Measurements from ENCODE around the gene ST14. TPM values are rescaled to one million over a fixed set of nuclear protein-coding genes. Genes with fewer than 3 reads are reported as not detected.

Gene ST14
- total RNA-seq, 4 donors from 2014 or later: 1.2 to 3.4 (median 2.6) TPM

DNA sequence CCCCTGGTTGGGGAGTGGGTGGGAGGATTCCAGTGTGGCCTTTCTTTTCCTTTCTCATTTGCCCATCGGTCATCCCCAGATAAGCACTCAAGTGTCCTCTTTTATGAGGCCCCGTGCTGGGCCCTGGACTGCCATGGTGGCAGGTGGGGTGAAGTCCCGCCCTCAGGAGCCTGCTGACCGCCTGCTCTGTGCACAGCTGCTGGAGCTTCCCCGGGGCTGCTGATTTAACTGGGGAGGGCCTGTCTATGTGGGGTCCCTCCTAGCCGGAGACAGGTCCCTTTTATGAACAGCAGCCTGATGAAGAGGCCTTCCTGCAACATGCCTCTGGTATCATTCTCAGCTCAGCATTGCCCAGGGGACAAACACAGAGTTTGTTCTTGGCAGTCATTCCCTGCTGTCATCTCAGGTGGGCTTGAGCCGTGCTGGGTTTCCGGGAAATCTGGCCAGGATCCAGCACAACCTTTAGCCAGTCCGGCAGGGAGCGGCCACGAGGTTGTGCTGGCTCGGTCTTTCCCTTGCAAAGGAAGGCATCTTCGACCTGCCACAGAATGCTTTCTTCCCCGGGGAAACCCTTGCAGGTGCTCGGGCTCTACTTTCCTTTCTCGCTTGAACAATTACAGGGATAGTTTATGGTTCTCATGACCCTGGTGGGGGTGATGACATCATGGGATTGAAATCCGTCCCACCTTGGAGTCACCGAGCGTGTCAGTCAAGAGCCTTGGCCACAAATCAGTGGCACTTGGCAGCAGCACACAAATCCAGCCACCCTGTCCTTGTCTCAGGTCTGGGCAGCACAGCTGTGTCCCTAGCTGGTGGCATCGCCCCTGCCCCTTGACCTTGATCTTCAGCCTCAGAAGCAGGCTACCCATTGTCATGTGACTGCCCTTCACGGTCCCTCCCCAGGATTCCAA is 20.1 kb downstream of the ST14 start:
- Histone ChIP-seq H3K27me3 (no peaks in the 10 kb centered on the region), H3K4me3 (no peak overlapping the region), H3K36me3 (no peaks in the 10 kb centered on the region), H3K9me3 (peaks cover 0 to 5% (median 0%) of the 10 kb centered on the region in 4 donors), H3K27ac (replicated peaks in 1 of 4) (no peak overlapping the region), H3K4me1 (peaks cover 6 to 42% (median 15%) of the 10 kb centered on the region in 4 donors)
- TF ChIP-seq EP300 (IDR thresholded peaks at IDR 0.05): no peak
- TF ChIP-seq, protein P1, sequence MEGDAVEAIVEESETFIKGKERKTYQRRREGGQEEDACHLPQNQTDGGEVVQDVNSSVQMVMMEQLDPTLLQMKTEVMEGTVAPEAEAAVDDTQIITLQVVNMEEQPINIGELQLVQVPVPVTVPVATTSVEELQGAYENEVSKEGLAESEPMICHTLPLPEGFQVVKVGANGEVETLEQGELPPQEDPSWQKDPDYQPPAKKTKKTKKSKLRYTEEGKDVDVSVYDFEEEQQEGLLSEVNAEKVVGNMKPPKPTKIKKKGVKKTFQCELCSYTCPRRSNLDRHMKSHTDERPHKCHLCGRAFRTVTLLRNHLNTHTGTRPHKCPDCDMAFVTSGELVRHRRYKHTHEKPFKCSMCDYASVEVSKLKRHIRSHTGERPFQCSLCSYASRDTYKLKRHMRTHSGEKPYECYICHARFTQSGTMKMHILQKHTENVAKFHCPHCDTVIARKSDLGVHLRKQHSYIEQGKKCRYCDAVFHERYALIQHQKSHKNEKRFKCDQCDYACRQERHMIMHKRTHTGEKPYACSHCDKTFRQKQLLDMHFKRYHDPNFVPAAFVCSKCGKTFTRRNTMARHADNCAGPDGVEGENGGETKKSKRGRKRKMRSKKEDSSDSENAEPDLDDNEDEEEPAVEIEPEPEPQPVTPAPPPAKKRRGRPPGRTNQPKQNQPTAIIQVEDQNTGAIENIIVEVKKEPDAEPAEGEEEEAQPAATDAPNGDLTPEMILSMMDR (IDR thresholded peaks at IDR 0.05): no peak
- no peak for TF ChIP-seq POLR2AphosphoS5 (IDR thresholded peaks at IDR 0.05)
- no peak for TF ChIP-seq POLR2A (IDR thresholded peaks at IDR 0.05; ENCODE audit: low read depth)
- 88% methylated on average over 18 of the region's 21 CpGs for WGBS
- no peak for DNase-seq (ENCODE audit: extremely low spot score)
- intact Hi-C loops (cut with DNase I): no loop called here

- DNase-seq (ENCODE audit: extremely low spot score): no peak
Measured at GRCh38 chr11:130180491-130180890, 20.9 kb downstream of the ST14 start.

GRCh38 chr11:130180896-130181294 is 21.3 kb downstream of the ST14 start:
- 72% methylated on average over 5 of the region's 8 CpGs for WGBS
- TF ChIP-seq, protein P1 (IDR thresholded peaks at IDR 0.05): no peak
- TF ChIP-seq POLR2AphosphoS5 (IDR thresholded peaks at IDR 0.05) (no peak), EP300 (IDR thresholded peaks at IDR 0.05) (no peak), POLR2A (IDR thresholded peaks at IDR 0.05; ENCODE audit: low read depth) (no peak)
- Histone ChIP-seq H3K27me3 (no peaks in the 10 kb centered on the region), H3K36me3 (no peaks in the 10 kb centered on the region), H3K4me3 (no peak overlapping the region), H3K27ac (replicated peaks in 1 of 4) (no peak overlapping the region), H3K9me3 (no peaks in the 10 kb centered on the region), H3K4me1 (peaks cover 6 to 42% (median 15%) of the 10 kb centered on the region in 4 donors)
- no peak for DNase-seq (ENCODE audit: extremely low spot score)
- intact Hi-C loops (cut with DNase I): no loop called here

More at GRCh38 chr11:130180491-130180890, 20.9 kb downstream of the ST14 start:
- no peaks in the 10 kb centered on the region for H3K36me3 ChIP-seq
- H3K4me3 ChIP-seq: no peak overlapping the region
- H3K9me3 ChIP-seq: no peaks in the 10 kb centered on the region
- H3K27me3 ChIP-seq: no peaks in the 10 kb centered on the region
- H3K27ac ChIP-seq (replicated peaks in 1 of 4): no peak overlapping the region
- intact Hi-C loops (cut with DNase I): no loop called here
- TF ChIP-seq POLR2A (IDR thresholded peaks at IDR 0.05; ENCODE audit: low read depth) (no peak), EP300 (IDR thresholded peaks at IDR 0.05) (no peak), POLR2AphosphoS5 (IDR thresholded peaks at IDR 0.05) (no peak)
- TF ChIP-seq, protein P1 (IDR thresholded peaks at IDR 0.05): no peak
- peaks cover 6 to 42% (median 15%) of the 10 kb centered on the region in 4 donors for H3K4me1 ChIP-seq
- WGBS: 85% methylated on average over 4 of the region's 4 CpGs

GRCh38 chr11:130181295-130182272 is 22.0 kb downstream of the ST14 start:
- Histone ChIP-seq H3K9me3 (no peaks in the 10 kb centered on the region), H3K36me3 (no peaks in the 10 kb centered on the region), H3K4me3 (no peak overlapping the region), H3K27me3 (no peaks in the 10 kb centered on the region), H3K27ac (replicated peaks in 1 of 4) (no peak overlapping the region), H3K4me1 (peaks cover 6 to 42% (median 15%) of the 10 kb centered on the region in 4 donors)
- no peak for DNase-seq (ENCODE audit: extremely low spot score)
- TF ChIP-seq POLR2AphosphoS5 (IDR thresholded peaks at IDR 0.05) (no peak), EP300 (IDR thresholded peaks at IDR 0.05) (no peak), POLR2A (IDR thresholded peaks at IDR 0.05; ENCODE audit: low read depth) (no peak)
- TF ChIP-seq, protein P1 (IDR thresholded peaks at IDR 0.05): no peak
- WGBS: 74% methylated on average over 11 of the region's 11 CpGs
- intact Hi-C loops (cut with DNase I): no loop called here
